Caki2 (cell line): ENCODE results near the gene NHERF1. TPM values are rescaled to one million over a fixed set of nuclear protein-coding genes. Genes with fewer than 3 reads are reported as not detected.

ENCODE experiments used
- DNase-seq: peaks from one replicate; pipeline ENCODE4 v3.0.0-alpha.2; 2015; ENCODE audit warnings: low read depth
- in situ Hi-C: cut with HindIII; loops from 2 replicates; pipeline ENCODE4 v1.10.0; 2016; ENCODE audit warnings: low sequenced_read_pairs, low pct_unique_long_range_greater_than_20kb, mixed read lengths
- total RNA-seq: library from RNA; depleted of rRNA; stranded (reverse); fragments of >200 nt; shearing (Covaris generic); gene quantifications from 2 replicates; pipeline ENCODE4 v1.2.3, GENCODE V29; 2014; ENCODE audit warnings: low replicate concordance

The NHERF1 gene
- total RNA-seq, 1 experiment from 2014 or later = 21.0 TPM

DNA sequence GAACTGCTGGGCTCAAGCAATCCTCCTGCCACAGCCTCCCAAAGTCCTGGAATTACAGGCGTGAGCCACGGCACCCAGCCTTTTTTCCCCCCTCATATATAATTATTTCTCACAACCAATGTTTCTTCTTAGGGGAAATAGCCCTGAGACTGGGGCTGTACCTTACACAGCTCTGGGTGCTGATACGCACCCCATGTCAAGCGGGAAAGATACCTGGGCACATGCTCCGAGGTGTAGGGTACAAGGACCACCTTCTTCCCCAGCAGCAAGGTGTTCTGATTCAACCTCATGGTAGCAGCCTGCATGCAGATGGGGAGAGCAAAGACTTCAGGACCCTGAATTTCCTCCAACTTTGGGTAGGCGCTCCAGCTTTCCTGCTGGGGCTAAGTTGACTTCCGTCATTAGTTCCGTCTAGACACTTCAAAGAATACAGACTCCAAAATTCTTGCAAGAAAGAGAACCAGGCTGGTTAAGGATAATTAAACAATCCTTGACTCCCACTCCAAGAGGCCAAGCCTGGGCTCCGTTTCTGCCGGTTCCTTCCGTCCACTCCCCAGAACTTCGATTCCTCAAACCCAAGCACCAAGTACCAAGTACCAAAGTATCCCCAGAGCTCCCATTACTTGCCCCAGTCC lies 27.1 kb downstream of the NHERF1 start:
- in situ Hi-C loops = no loop called here
- no peak for DNase-seq

DNA sequence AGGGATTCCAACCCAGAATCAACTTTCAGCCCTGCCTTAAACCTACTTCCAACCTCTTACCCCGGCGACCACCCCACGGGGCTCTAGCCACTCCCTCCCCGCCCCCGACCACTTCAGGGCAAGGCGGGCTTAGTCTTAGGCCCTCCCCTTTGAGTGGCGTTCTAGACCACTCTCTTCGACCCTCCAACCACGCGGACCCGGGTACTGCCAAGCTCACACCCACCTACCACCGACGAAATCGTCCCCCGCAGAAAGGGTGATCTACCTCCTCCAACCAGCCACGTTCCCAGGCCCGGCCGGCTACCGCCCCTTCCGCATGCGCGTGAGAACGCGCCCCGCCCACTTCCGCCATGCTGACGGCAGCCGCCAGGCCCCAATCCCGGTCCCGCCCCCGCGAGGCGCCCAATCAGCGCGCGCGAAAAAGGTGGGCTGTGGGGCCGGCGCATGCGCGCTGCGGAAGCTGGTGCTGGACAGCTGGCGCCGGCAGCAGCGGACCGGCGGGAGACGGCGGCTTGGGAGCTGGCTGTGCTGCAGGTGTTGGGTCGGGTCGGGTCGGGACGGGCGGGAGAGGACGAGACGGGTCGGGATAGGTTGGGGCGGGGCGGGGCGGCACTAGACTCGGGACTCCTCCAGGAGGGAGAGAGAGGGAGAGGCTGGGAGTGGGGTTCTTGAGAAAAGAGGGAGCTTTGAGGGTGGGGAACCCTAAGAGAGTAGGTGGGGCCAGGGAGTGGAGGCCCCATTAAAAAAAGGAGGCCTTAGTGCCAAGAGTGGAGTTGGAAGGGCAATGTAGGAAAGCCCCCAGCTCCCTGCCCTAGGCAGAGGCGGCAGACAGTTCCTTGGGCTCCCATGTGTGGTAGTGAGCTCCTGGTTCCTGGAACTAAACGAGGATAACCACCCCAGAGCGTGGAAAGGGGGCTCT lies 27.9 kb downstream of the NHERF1 start, which contains the start of gene NAT9:
TSS of gene NAT9 (minus strand) at position 302 of the 919 bp plus-strand sequence. CDS start 647 bp downstream, outside the sequence.
- in situ Hi-C loops = no loop called here
- peak; percentile 93 for DNase-seq

DNA sequence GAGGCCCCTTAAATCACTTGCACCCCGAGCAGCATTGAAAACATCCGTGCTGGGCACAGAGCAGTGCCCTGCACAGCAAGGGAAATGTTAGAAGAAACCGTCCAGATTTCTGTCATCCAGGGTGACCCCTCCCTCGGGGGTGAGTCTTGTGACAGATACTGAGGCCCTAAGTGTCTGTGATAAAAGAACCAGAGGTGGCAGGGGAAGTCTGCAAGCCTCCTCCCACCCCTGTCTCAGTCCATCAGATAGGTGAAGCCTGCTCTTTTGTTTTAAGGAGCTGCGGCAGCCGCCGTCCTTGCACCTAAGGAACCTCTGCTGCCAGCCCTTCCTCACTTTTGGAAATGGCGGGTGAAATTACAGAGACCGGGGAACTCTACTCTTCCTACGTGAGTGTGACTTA lies 28.6 kb downstream of the NHERF1 start:
- in situ Hi-C loops = no loop called here
- DNase-seq = no peak

DNA sequence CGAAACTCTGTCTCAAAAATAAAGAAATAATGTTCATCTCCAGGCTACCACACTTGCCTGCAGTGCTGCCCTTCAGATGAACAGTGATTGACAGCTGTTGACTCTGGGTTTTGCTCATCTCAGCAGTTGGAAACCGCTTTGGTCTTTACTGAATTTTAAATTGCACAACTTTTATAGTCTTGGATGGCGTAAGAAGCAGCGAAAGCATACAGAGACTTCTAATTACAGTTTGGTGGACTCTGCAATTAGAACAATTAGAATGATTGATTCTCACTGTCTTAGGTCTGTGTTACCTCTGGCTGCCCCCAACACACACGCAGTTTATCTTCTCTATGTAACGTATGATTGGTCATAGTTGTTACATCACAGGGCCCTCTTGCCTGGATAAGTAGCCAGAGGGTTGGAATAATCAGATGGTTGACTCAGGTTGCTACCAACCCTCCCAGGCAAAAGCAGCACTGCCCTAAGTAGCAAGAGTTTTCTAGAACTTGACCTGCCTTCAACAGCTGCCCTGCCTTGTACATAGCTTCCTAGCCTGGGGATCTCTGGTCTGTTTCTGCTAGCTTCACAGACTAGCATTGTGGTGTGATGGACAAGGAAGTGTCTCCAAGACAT lies 29.6 kb downstream of the NHERF1 start:
- no peak for DNase-seq
- in situ Hi-C loops = no loop called here

GRCh38 chr17:74778960-74779359 lies 30.5 kb downstream of the NHERF1 start:
- DNase-seq = no peak
- in situ Hi-C loops = no loop called here

DNA sequence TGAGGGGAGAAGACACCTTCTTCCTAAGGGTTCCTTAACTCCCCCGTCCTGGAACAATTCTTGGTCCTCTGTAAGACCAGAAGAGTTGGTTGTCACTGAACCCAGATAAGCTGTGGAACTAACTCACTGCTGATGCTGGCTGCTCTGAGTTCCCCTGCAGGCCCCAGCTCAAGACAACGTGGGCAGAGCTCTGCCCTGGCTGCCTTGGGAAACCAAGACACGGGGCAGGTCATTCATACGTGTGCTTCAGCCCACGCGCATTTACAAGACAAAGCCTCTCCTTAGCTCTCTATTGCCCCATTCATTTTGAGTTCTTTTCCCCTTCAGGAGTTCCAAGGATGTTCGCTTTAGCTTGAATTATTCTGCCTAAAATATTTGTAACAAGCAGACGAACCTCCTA lies 31.1 kb downstream of the NHERF1 start:
- no peak for DNase-seq
- in situ Hi-C loops = no loop called here

- in situ Hi-C loops = no loop called here
- no peak for DNase-seq
Observed at GRCh38 chr17:74779948-74780400, 31.5 kb downstream of the NHERF1 start.

- in situ Hi-C loops = no loop called here
- DNase-seq = peak; percentile 43
Observed at GRCh38 chr17:74780443-74781238, 32.2 kb downstream of the NHERF1 start.

- in situ Hi-C loops = no loop called here
- DNase-seq = no peak
Observed at GRCh38 chr17:74782571-74782970, 34.1 kb downstream of the NHERF1 start.

- in situ Hi-C loops = no loop called here
- no peak for DNase-seq
Observed at GRCh38 chr17:74784125-74784810, 35.8 kb downstream of the NHERF1 start.

- no peak for DNase-seq
- in situ Hi-C loops = no loop called here
Observed at GRCh38 chr17:74785096-74785980, 36.9 kb downstream of the NHERF1 start.

DNA sequence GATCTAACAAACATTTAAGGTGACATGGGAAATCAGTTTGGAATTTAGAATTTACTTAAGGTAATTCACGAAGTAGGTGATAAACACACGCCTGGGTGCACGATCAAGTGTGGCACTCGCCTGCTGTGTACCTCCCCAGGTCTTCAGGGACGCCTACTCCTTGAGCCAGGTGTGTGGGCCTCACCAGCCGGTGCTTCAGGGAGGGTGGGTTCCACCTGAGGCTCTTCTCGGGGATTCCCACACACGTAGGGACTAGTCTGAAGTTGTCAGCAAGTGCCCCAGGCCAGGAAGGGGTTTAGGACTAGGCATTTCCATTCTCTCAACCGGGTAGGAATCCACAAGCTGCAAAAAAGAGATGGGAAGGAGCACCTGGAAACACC lies 37.5 kb downstream of the NHERF1 start:
- in situ Hi-C loops = no loop called here
- DNase-seq = no peak

GRCh38 chr17:74786431-74787055 lies 38.1 kb downstream of the NHERF1 start:
- DNase-seq = no peak
- in situ Hi-C loops = no loop called here

DNA sequence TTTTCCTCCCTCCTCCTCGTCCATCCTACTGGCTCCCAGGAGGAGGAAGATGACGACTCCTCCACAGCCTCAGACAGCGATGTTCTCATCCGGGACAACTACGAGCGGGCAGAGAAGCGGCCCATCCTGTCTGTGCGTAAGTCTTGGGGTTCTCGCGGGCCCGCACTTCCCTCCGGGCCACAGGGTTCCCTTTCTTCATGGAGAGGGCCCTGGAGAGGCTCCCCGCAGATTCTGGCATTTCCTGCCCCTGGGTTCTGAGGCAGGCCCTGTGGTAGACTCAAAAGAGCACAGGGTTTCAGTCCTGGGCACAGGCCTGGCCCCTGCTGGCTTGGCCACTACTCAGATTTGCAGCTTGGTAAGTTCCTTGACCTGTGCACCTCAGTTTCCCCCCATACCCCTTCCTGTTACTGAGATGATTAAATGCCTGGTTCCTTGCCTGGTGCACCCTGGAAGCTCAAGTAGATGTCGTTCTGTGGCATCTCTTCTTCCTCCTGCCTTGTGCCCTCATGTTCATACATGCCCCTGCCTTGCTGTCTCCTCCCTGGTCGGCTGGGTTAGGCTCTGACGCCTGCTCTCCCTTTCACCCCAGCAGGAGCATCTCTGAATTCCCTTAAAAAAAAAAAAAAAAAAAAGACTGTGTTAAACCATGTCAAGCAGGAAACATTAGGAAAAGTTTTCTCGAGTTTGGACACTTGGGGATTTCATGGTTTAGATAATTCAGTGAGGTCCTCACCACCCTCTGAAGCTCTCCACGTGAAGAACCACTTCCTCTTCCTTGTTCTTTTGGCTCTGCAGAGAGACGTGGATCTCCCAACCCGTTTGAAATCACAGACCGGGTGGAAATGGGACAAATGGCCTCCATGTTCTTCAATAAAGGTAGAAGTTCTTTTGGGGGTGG lies 42.0 kb downstream of the NHERF1 start:
- DNase-seq = no peak
- in situ Hi-C loops = no loop called here

DNA sequence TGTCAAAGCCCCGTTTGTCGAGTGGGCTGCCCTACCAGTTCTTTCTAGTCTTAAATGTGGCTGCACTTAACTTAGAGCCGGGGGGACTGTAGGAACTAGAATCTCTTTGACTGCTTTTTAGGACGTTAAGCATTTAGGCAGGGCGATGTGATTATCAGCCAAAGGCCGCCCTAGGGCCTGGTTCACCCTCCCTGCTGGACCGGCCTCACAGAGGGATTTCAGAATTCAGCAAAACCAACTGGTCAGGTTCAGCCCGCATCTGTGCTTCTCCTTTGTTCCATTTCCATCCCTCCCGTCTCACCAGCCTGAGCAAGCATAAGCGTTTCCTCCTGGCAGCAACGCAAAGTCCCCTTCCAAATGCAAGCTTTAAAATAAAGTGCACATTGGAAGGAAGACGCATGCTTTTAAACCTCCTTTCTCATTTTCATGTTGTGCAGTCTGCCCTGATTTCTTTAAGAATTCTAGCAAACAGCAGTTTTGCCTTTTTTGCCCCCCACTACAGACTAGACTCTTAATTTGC lies 44.2 kb downstream of the NHERF1 start:
- DNase-seq = no peak
- in situ Hi-C loops = no loop called here
